ENCODE measurements around the gene BICDL1.

DNA sequence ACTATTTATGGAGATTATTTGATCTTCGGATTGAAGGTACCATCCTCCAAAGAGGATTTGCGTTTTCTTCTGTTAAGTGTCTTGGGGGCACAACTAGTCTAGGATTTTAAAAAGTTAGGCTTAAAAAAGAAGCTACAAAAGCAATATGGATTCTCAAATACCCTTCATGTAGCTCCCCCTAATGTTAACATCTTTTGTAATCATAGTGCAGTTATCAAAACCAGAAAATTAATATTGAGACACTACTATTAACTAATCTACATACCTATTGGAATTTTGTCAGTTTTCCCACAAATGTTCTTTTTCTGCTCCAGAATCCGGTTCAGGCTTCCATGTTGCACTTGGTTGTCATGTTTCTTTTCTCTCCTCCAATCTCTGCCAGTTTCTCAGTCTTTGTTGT is 62.5 kb downstream of the BICDL1 start:
- TF ChIP-seq ZNF561 (tag by site-specific recombination; IDR thresholded peaks at IDR 0.05; ENCODE audit: borderline replicate concordance) (no peak), BCL11B (tag by site-specific recombination; IDR thresholded peaks at IDR 0.05; ENCODE audit: low read depth) (no peak)
